Measurements from ENCODE around the gene PAK1IP1.
"Not testable (repeated sequence)": the region's sequence is repeated elsewhere in the genome, so short reads cannot be mapped to it uniquely, and the experiment has no call there.

The PAK1IP1 gene

GRCh38 chr6:10690651-10691445, 3.9 kb upstream of the PAK1IP1 start:
- DNase-seq (ENCODE audit: low read depth in 2 of 2): no peak

- no peak for DNase-seq (ENCODE audit: low read depth in 2 of 2)
Measured at GRCh38 chr6:10692965-10693538, 1.7 kb upstream of the PAK1IP1 start.

- no peak for DNase-seq (ENCODE audit: low read depth in 2 of 2)
Measured at GRCh38 chr6:10695086-10695657, 400 bp downstream of the PAK1IP1 start.

- DNase-seq (ENCODE audit: low read depth in 2 of 2): no peak
Measured at GRCh38 chr6:10696655-10697054, 1.9 kb downstream of the PAK1IP1 start.

GRCh38 chr6:10713962-10714361, 19.2 kb downstream of the PAK1IP1 start:
- no peak for DNase-seq (ENCODE audit: low read depth in 2 of 2)

- DNase-seq (ENCODE audit: low read depth in 2 of 2): no peak
Measured at GRCh38 chr6:10719296-10719963, 24.7 kb downstream of the PAK1IP1 start.

GRCh38 chr6:10719964-10720264, 25.1 kb downstream of the PAK1IP1 start:
- DNase-seq (ENCODE audit: low read depth in 2 of 2): no peak

GRCh38 chr6:10720265-10720959, 25.6 kb downstream of the PAK1IP1 start:
- DNase-seq (ENCODE audit: low read depth in 2 of 2): peak in 1 of 2 donors; percentile 24

GRCh38 chr6:10720960-10721849, 26.4 kb downstream of the PAK1IP1 start:
- not testable (repeated sequence) for DNase-seq (ENCODE audit: low read depth in 2 of 2)

- DNase-seq (ENCODE audit: low read depth in 2 of 2): no peak
Measured at GRCh38 chr6:10721850-10722569, 27.2 kb downstream of the PAK1IP1 start.

- DNase-seq (ENCODE audit: low read depth in 2 of 2): no peak
Measured at GRCh38 chr6:10722570-10722819, 27.7 kb downstream of the PAK1IP1 start.

- peak; percentile 65 to 67 for DNase-seq (ENCODE audit: low read depth in 2 of 2)
Measured at GRCh38 chr6:10722820-10723566, 28.2 kb downstream of the PAK1IP1 start, which contains the start of gene TMEM14C. Gene TMEM14C (plus strand): TSS chr6:10723070. CDS start chr6:10724614, 1,544 bp downstream.

GRCh38 chr6:10723567-10723881, 28.8 kb downstream of the PAK1IP1 start:
- DNase-seq (ENCODE audit: low read depth in 2 of 2): no peak

GRCh38 chr6:10725044-10725443, 30.3 kb downstream of the PAK1IP1 start:
- DNase-seq (ENCODE audit: low read depth in 2 of 2): no peak

GRCh38 chr6:10725716-10726115, 30.9 kb downstream of the PAK1IP1 start:
- no peak for DNase-seq (ENCODE audit: low read depth in 2 of 2)

- DNase-seq (ENCODE audit: low read depth in 2 of 2): no peak
Measured at GRCh38 chr6:10730254-10730653, 35.5 kb downstream of the PAK1IP1 start.

GRCh38 chr6:10733151-10733715, 38.5 kb downstream of the PAK1IP1 start:
- peak in 1 of 2 donors; percentile 31 for DNase-seq (ENCODE audit: low read depth in 2 of 2)

GRCh38 chr6:10733863-10734262, 39.1 kb downstream of the PAK1IP1 start:
- no peak for DNase-seq (ENCODE audit: low read depth in 2 of 2)

GRCh38 chr6:10736731-10737130, 42.0 kb downstream of the PAK1IP1 start:
- no peak for DNase-seq (ENCODE audit: low read depth in 2 of 2)

- no peak for DNase-seq (ENCODE audit: low read depth in 2 of 2)
Measured at GRCh38 chr6:10740061-10740460, 45.3 kb downstream of the PAK1IP1 start.
